ENCODE measurements around the gene MYRIP.
"Not testable (repeated sequence)": the region's sequence is repeated elsewhere in the genome, so short reads cannot be mapped to it uniquely, and the experiment has no call there.

Gene MYRIP

DNA sequence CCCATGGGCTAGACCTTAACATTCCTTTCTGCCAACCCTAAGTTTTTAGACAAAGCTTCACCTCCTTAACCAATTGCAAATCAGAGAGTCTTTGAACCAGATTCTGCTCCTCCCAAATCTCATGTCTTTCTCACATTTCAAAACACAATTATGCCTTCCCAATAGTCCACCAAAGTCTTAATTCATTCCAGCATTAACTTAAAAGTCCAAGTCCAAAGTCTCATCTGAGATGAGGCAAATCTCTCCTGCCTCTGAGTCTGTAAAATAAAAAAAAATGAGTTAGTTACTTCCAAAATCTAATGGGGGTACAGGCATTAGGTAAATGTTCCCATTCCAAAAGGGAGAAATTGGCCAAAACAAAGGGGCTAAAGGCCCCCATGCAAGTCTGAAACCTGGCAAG is 43.8 kb upstream of the MYRIP start:
- peaks cover 20% of the 10 kb centered on the region for H3K4me1 ChIP-seq (ENCODE audit: low read length)
- H3K36me3 ChIP-seq (replicated peaks; ENCODE audit: low read depth, low read length), result peaks cover 52% of the 10 kb centered on the region
- H4K20me1 ChIP-seq (ENCODE audit: insufficient read depth, low read length), result no peaks in the 10 kb centered on the region
- H3K4me2 ChIP-seq (ENCODE audit: low read length), result no peak overlapping the region
- no peaks in the 10 kb centered on the region for H3K27me3 ChIP-seq (ENCODE audit: low read depth, low read length)
- TF ChIP-seq, protein P1, sequence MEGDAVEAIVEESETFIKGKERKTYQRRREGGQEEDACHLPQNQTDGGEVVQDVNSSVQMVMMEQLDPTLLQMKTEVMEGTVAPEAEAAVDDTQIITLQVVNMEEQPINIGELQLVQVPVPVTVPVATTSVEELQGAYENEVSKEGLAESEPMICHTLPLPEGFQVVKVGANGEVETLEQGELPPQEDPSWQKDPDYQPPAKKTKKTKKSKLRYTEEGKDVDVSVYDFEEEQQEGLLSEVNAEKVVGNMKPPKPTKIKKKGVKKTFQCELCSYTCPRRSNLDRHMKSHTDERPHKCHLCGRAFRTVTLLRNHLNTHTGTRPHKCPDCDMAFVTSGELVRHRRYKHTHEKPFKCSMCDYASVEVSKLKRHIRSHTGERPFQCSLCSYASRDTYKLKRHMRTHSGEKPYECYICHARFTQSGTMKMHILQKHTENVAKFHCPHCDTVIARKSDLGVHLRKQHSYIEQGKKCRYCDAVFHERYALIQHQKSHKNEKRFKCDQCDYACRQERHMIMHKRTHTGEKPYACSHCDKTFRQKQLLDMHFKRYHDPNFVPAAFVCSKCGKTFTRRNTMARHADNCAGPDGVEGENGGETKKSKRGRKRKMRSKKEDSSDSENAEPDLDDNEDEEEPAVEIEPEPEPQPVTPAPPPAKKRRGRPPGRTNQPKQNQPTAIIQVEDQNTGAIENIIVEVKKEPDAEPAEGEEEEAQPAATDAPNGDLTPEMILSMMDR (IDR thresholded peaks at IDR 0.05; ENCODE audit: low read depth, low read length), result no peak
- TF ChIP-seq EZH2phosphoT487 (IDR thresholded peaks at IDR 0.05; ENCODE audit: low read depth), result no peak
- no peak overlapping the region for H3K9ac ChIP-seq (ENCODE audit: low read length)
- H2AFZ ChIP-seq (ENCODE audit: low read depth, low read length), result no peak overlapping the region
- H3K9me3 ChIP-seq (ENCODE audit: insufficient read depth, low read length), result peaks cover 55% of the 10 kb centered on the region
- peak overlapping the region; percentile 95 for H3K27ac ChIP-seq (ENCODE audit: low read length)
- H3K79me2 ChIP-seq (ENCODE audit: low read length), result no peaks in the 10 kb centered on the region
- H3K4me3 ChIP-seq (ENCODE audit: low read length), result 0 out of 2 replicates have a peak overlapping the region, but pooled peaks have one; percentile 17

DNA sequence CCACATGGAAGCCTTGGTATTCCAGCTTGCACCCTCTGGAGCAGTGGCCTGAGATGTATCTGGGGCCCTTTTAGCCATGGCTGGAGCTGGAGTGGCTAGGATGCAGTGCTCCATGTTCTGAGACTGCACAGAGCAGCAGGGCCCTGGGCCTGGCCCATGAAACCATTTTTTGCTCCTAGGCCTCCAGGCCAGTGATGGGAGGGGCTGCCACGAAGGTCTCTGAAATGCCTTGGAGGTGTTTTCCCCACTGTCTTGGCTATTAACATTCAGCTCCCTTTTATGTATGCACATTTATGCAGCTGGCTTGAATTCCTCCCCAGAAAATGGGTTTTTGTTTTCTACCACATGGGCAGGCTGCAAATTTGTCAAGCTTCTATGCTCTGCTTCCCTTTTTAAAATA is 43.0 kb upstream of the MYRIP start:
- H3K27me3 ChIP-seq (ENCODE audit: low read depth, low read length), result no peaks in the 10 kb centered on the region
- 0 out of 2 replicates have a peak overlapping the region, but pooled peaks have one; percentile 3 for H3K4me2 ChIP-seq (ENCODE audit: low read length)
- H3K36me3 ChIP-seq (replicated peaks; ENCODE audit: low read depth, low read length), result peaks cover 56% of the 10 kb centered on the region
- no peak overlapping the region for H3K9ac ChIP-seq (ENCODE audit: low read length)
- H3K4me1 ChIP-seq (ENCODE audit: low read length), result peaks cover 20% of the 10 kb centered on the region
- 0 out of 2 replicates have a peak overlapping the region, but pooled peaks have one; percentile 17 for H3K4me3 ChIP-seq (ENCODE audit: low read length)
- TF ChIP-seq EZH2phosphoT487 (IDR thresholded peaks at IDR 0.05; ENCODE audit: low read depth), result no peak
- TF ChIP-seq, protein P1 (IDR thresholded peaks at IDR 0.05; ENCODE audit: low read depth, low read length), result no peak
- no peaks in the 10 kb centered on the region for H4K20me1 ChIP-seq (ENCODE audit: insufficient read depth, low read length)
- peaks cover 60% of the 10 kb centered on the region for H3K9me3 ChIP-seq (ENCODE audit: insufficient read depth, low read length)
- no peaks in the 10 kb centered on the region for H3K79me2 ChIP-seq (ENCODE audit: low read length)
- peak overlapping the region; percentile 95 for H3K27ac ChIP-seq (ENCODE audit: low read length)
- H2AFZ ChIP-seq (ENCODE audit: low read depth, low read length), result no peak overlapping the region

DNA sequence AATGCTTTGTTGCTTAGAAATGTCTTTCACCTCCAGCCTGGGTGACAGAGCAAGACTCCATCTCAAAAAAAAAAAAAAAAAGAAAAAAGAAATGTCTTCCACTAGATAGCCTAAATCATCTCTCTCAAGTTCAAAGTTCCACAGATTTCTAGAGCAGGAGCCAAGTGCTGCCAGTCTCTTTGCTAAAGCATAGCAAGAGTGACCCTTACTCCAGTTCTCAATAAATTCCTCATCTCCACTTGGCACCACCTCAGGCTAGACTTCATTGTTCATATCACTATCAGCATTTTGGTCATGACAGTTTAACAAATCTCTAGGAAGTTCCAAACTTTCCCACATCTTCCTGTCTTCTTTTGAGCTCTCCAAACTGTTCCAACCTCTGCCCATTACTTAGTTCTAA is 42.5 kb upstream of the MYRIP start:
- H2AFZ ChIP-seq (ENCODE audit: low read depth, low read length); H3K79me2 ChIP-seq (ENCODE audit: low read length); H4K20me1 ChIP-seq (ENCODE audit: insufficient read depth, low read length); H3K27me3 ChIP-seq (ENCODE audit: low read depth, low read length): not testable (repeated sequence)
- Histone ChIP-seq H3K4me1 (ENCODE audit: low read length) (peaks cover 23% of the 10 kb centered on the region), H3K4me3 (ENCODE audit: low read length) (peak overlapping the region; percentile 17; the same call in 1 of the 2 replicates), H3K4me2 (ENCODE audit: low read length) (peak overlapping the region; percentile 39), H3K9me3 (ENCODE audit: insufficient read depth, low read length) (peaks cover 63% of the 10 kb centered on the region), H3K9ac (ENCODE audit: low read length) (peak overlapping the region; percentile 41; the same call in 1 of the 2 replicates), H3K27ac (ENCODE audit: low read length) (peak overlapping the region; percentile 95), H3K36me3 (replicated peaks; ENCODE audit: low read depth, low read length) (peaks cover 61% of the 10 kb centered on the region)

DNA sequence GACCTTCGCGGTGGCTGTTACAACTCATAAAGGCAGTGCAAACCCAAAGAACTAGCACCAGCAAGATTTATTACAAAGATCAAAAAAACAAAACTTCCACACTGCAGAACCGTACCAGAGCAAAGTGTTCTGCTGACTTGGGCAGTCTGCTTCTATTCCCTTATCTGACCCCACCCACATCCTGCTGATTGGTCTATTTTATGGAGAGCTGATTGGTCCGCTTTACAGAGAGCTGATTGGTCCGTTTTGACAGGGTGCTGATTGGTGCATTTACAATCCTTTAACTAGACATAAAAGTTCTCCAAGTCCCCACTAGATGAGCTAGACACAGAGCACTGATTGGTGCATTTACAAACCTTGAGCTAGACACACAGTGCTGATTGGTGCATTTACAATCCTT is 31.2 kb upstream of the MYRIP start:
- H2AFZ ChIP-seq (ENCODE audit: low read depth, low read length); H3K4me3 ChIP-seq (ENCODE audit: low read length): not testable (repeated sequence)
- peaks cover 11% of the 10 kb centered on the region; the same call in 1 of the 2 replicates for H3K9me3 ChIP-seq (ENCODE audit: insufficient read depth, low read length)

DNA sequence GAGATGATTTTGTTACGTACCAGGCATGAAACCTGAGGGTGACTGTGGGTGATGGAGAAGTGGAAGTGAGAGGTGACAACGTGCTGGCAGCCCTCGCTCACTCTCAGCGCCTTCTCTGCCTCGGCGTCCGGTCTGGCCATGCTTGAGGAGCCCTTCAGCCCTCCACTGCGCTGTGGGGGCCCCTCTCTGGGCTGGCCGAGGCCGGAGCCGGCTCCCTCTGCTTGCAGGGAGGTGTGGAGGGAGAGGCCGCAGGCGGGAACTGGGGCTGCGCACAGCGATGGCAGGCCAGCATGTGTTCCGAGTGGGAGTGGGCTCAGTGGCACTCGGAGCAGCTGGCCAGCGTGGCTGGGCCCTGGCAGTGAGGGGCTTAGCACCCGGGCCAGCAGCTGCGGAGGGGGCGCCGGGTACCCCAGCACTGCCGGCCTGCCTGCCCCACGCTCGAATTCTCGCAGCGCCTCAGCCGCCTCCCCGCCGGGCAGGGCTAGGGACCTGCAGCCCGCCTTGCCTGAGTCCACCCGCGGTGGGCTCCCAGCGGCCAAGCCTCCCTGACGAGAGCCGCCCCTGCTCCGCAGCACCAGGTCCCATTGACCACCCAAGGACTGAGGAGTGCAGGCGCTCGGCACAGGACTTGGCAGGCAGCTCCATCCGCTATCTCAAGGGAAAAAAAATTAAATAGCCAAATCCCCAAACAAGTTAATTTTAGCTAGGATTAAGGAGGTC is 29.7 kb upstream of the MYRIP start:
- Histone ChIP-seq H3K79me2 (ENCODE audit: low read length) (no peaks in the 10 kb centered on the region), H3K27ac (ENCODE audit: low read length) (no peak overlapping the region), H3K4me3 (ENCODE audit: low read length) (no peak overlapping the region), H3K9ac (ENCODE audit: low read length) (no peak overlapping the region), H4K20me1 (ENCODE audit: insufficient read depth, low read length) (no peaks in the 10 kb centered on the region), H3K27me3 (ENCODE audit: low read depth, low read length) (no peaks in the 10 kb centered on the region), H3K36me3 (replicated peaks; ENCODE audit: low read depth, low read length) (no peaks in the 10 kb centered on the region), H3K9me3 (ENCODE audit: insufficient read depth, low read length) (no peaks in the 10 kb centered on the region), H3K4me1 (ENCODE audit: low read length) (peaks cover 4% of the 10 kb centered on the region; the same call in 1 of the 2 replicates), H2AFZ (ENCODE audit: low read depth, low read length) (no peak overlapping the region), H3K4me2 (ENCODE audit: low read length) (no peak overlapping the region)
- TF ChIP-seq, protein P1 (IDR thresholded peaks at IDR 0.05; ENCODE audit: low read depth, low read length), result no peak
- TF ChIP-seq EZH2phosphoT487 (IDR thresholded peaks at IDR 0.05; ENCODE audit: low read depth), result no peak

More for the DNA sequence above, 31.2 kb upstream of the MYRIP start:
- H3K27ac ChIP-seq (ENCODE audit: low read length); H3K9ac ChIP-seq (ENCODE audit: low read length); H4K20me1 ChIP-seq (ENCODE audit: insufficient read depth, low read length); H3K4me1 ChIP-seq (ENCODE audit: low read length); H3K27me3 ChIP-seq (ENCODE audit: low read depth, low read length); H3K36me3 ChIP-seq (replicated peaks; ENCODE audit: low read depth, low read length); H3K79me2 ChIP-seq (ENCODE audit: low read length); H3K4me2 ChIP-seq (ENCODE audit: low read length): not testable (repeated sequence)

Measured in OCI-LY3 (cell line).